Measurements from ENCODE around the gene LRRC8C.
"Not testable (repeated sequence)": the region's sequence is repeated elsewhere in the genome, so short reads cannot be mapped to it uniquely, and the experiment has no call there.

DNA sequence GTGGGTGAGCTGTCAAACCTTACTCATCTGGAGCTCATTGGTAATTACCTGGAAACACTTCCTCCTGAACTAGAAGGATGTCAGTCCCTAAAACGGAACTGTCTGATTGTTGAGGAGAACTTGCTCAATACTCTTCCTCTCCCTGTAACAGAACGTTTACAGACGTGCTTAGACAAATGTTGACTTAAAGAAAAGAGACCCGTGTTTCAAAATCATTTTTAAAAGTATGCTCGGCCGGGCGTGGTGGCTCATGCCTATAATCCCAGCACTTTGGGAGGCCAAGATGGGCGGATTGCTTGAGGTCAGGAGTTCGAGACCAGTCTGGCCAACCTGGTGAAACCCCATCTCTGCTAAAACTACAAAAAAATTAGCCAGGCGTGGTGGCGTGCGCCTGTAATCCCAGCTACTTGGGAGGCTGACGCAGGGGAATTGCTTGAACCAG lies 40.0 kb upstream of the LRRC8C start:
- TF ChIP-seq EZH2 (IDR thresholded peaks at IDR 0.05; ENCODE audit: insufficient read depth, poor library complexity, severe bottlenecking); EZH2phosphoT487 (IDR thresholded peaks at IDR 0.05; ENCODE audit: insufficient read depth, low read depth): not testable (repeated sequence)
